ENCODE results near the gene GATA5.

The GATA5 gene

DNA sequence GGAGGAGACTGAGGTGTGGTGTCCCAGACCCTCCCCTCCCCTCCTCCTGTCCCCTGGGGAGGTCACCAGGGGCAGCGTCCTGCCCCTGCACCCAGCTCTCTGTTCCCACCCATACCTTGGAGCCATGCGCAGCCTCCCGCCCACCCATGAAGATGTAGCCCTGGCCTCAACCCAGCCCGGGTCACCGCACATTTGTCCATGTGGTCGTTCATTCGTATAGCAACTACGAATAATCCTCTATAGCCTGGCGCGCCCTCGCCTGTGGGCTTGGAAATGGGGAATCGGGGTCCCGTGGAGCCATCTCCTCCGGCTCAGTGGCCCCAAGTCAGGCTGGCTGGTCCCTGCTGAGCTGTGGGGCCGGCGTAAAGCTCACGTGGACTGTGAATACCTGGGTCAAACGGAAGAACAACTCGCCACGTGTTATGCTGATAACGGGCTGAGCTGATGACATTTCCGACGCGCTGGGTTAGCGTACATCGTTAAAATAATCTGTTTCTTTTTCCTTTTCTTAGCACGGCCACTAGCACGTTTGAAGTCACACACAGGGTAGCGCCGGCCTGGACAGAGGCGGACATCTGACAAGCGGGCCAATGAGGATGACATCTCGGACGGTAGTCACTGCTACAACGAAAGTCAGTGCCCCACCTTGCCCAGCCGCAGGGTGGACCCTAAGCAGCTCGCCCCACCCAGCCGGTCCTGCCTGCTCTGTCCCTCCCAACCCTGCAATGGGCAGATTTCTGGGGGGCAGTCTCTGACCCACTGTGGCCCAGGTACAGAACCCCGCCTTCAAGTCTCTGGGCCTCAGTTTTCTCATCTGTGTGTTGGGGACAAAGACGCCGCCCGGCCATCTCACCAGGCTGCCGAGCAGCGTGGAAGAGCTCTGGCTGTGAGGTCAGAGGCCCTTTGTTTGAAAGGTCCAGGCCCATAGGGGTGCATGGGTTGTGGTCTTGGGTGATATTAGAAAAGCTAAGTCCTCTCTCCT lies 28.6 kb downstream of the GATA5 start:
- H3K4me2 ChIP-seq (ENCODE audit: low read length, poor library complexity, severe bottlenecking): no peak overlapping the region

GRCh38 chr20:62446481-62446880 lies 29.3 kb downstream of the GATA5 start:
- H3K27me3 ChIP-seq (ENCODE audit: control insufficient read depth in 1 of 2, insufficient read depth in 1 of 2, low read length in 2 of 2): peaks cover 36 to 76% of the 10 kb centered on the region in 2 experiments

More for the DNA sequence above, 28.6 kb downstream of the GATA5 start:
- Histone ChIP-seq H2BK12ac (ENCODE audit: low read length in 2 of 2) (no peak overlapping the region), H3K27me3 (ENCODE audit: control insufficient read depth in 1 of 2, insufficient read depth in 1 of 2, low read length in 2 of 2) (peaks cover 32 to 73% of the 10 kb centered on the region in 2 experiments), H3K9ac (ENCODE audit: low read length) (no peak overlapping the region), H3K4ac (ENCODE audit: low read depth in 1 of 2, low read length in 2 of 2) (no peak overlapping the region), H3K36me3 (ENCODE audit: control insufficient read depth in 1 of 2, insufficient read depth in 2 of 2, low read depth in 1 of 2, low read length in 2 of 2) (no peaks in the 10 kb centered on the region), H3K9me3 (ENCODE audit: control insufficient read depth, low read length) (no peaks in the 10 kb centered on the region), H4K8ac (ENCODE audit: low read length) (no peak overlapping the region), H2BK120ac (ENCODE audit: low read depth, low read length) (no peak overlapping the region), H3K14ac (ENCODE audit: low read length in 2 of 2) (no peak overlapping the region), H3K4me3 (ENCODE audit: insufficient read depth in 1 of 2, low read depth in 1 of 2, low read length in 2 of 2) (no peak overlapping the region), H2AFZ (ENCODE audit: low read depth, low read length) (no peak overlapping the region), H2BK5ac (ENCODE audit: low read depth, low read length, poor library complexity, severe bottlenecking) (no peak overlapping the region), H2BK15ac (ENCODE audit: low read depth, poor library complexity, severe bottlenecking) (no peak overlapping the region), H4K91ac (ENCODE audit: low read length) (no peak overlapping the region), H3K18ac (ENCODE audit: low read depth in 1 of 2, low read length in 2 of 2) (no peak overlapping the region), H2AK5ac (ENCODE audit: low read length, severe bottlenecking) (no peak overlapping the region), H3K79me1 (replicated peaks; ENCODE audit: low read length, poor library complexity, severe bottlenecking) (no peaks in the 10 kb centered on the region), H3K27ac (ENCODE audit: low read length, poor library complexity, severe bottlenecking) (no peak overlapping the region), H3K23ac (ENCODE audit: low read length in 2 of 2) (no peak overlapping the region), H3K4me1 (ENCODE audit: control insufficient read depth, insufficient read depth, low read depth, low read length) (no peaks in the 10 kb centered on the region)
- WGBS: 88% methylated on average over 44 of the region's 44 CpGs
- no peak for DNase-seq

DNA sequence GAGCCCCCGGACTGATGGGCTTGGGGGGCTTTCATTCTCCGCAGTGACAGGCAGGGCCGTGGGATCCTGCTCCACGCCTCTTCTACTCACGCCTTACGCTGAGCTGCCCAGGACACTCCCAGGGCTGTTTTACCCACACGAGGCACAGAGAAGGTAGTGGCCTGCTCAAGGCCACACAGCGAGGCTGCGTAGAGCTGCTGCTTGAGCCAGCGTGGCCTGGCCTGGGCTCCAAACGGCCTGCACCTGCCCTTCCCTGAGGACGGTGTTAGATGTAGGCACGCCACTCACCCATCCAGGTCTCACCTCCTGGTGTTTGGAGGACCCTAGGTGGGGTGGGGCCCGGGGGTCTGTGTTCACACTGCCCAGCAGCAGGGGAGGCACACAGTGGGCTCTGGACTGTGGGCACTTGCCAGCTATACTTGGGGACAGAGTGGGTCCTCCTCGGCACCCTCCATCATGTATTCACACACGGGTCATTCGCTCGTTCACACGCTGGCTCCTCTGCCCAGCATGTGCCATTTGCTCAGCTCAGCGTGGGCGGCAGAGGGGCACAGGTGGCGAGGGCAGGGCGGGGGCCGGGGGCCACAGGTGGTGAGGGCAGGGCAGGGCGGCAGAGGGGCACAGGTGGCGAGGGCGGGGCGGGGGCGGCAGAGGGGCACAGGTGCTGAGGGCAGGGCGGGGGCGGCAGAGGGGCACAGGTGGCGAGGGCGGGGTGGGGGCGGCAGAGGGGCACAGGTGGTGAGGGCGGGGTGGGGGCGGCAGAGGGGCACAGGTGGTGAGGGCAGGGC lies 30.0 kb downstream of the GATA5 start:
- Histone ChIP-seq H4K8ac (ENCODE audit: low read length) (no peak overlapping the region), H3K4me2 (ENCODE audit: low read length, poor library complexity, severe bottlenecking) (no peak overlapping the region), H2AK5ac (ENCODE audit: low read length, severe bottlenecking) (no peak overlapping the region), H3K36me3 (ENCODE audit: control insufficient read depth in 1 of 2, insufficient read depth in 2 of 2, low read depth in 1 of 2, low read length in 2 of 2) (no peaks in the 10 kb centered on the region), H3K23ac (ENCODE audit: low read length in 2 of 2) (no peak overlapping the region), H3K4me1 (ENCODE audit: control insufficient read depth, insufficient read depth, low read depth, low read length) (no peaks in the 10 kb centered on the region), H2AFZ (ENCODE audit: low read depth, low read length) (no peak overlapping the region), H2BK5ac (ENCODE audit: low read depth, low read length, poor library complexity, severe bottlenecking) (no peak overlapping the region), H3K4ac (ENCODE audit: low read depth in 1 of 2, low read length in 2 of 2) (no peak overlapping the region), H4K91ac (ENCODE audit: low read length) (no peak overlapping the region), H3K27ac (ENCODE audit: low read length, poor library complexity, severe bottlenecking) (no peak overlapping the region), H3K18ac (ENCODE audit: low read depth in 1 of 2, low read length in 2 of 2) (no peak overlapping the region), H3K27me3 (ENCODE audit: control insufficient read depth in 1 of 2, insufficient read depth in 1 of 2, low read length in 2 of 2) (peaks cover 38 to 83% of the 10 kb centered on the region in 2 experiments), H3K79me1 (replicated peaks; ENCODE audit: low read length, poor library complexity, severe bottlenecking) (no peaks in the 10 kb centered on the region), H3K9ac (ENCODE audit: low read length) (no peak overlapping the region), H3K14ac (ENCODE audit: low read length in 2 of 2) (no peak overlapping the region), H2BK12ac (ENCODE audit: low read length in 2 of 2) (no peak overlapping the region), H3K4me3 (ENCODE audit: insufficient read depth in 1 of 2, low read depth in 1 of 2, low read length in 2 of 2) (no peak overlapping the region), H3K9me3 (ENCODE audit: control insufficient read depth, low read length) (no peaks in the 10 kb centered on the region), H2BK15ac (ENCODE audit: low read depth, poor library complexity, severe bottlenecking) (no peak overlapping the region), H2BK120ac (ENCODE audit: low read depth, low read length) (no peak overlapping the region)
- WGBS: 83% methylated on average over 22 of the region's 36 CpGs
- DNase-seq: no peak

More at GRCh38 chr20:62446481-62446880, 29.3 kb downstream of the GATA5 start:
- Histone ChIP-seq H3K36me3 (ENCODE audit: control insufficient read depth in 1 of 2, insufficient read depth in 2 of 2, low read depth in 1 of 2, low read length in 2 of 2) (no peaks in the 10 kb centered on the region), H2AK5ac (ENCODE audit: low read length, severe bottlenecking) (no peak overlapping the region), H3K9ac (ENCODE audit: low read length) (no peak overlapping the region), H3K23ac (ENCODE audit: low read length in 2 of 2) (no peak overlapping the region), H3K4me2 (ENCODE audit: low read length, poor library complexity, severe bottlenecking) (no peak overlapping the region), H2AFZ (ENCODE audit: low read depth, low read length) (no peak overlapping the region), H3K4me3 (ENCODE audit: insufficient read depth in 1 of 2, low read depth in 1 of 2, low read length in 2 of 2) (no peak overlapping the region), H2BK12ac (ENCODE audit: low read length in 2 of 2) (no peak overlapping the region), H2BK120ac (ENCODE audit: low read depth, low read length) (no peak overlapping the region), H4K8ac (ENCODE audit: low read length) (no peak overlapping the region), H3K27ac (ENCODE audit: low read length, poor library complexity, severe bottlenecking) (no peak overlapping the region), H3K18ac (ENCODE audit: low read depth in 1 of 2, low read length in 2 of 2) (no peak overlapping the region), H3K9me3 (ENCODE audit: control insufficient read depth, low read length) (no peaks in the 10 kb centered on the region), H4K91ac (ENCODE audit: low read length) (no peak overlapping the region), H2BK15ac (ENCODE audit: low read depth, poor library complexity, severe bottlenecking) (no peak overlapping the region), H2BK5ac (ENCODE audit: low read depth, low read length, poor library complexity, severe bottlenecking) (no peak overlapping the region), H3K4me1 (ENCODE audit: control insufficient read depth, insufficient read depth, low read depth, low read length) (no peaks in the 10 kb centered on the region), H3K79me1 (replicated peaks; ENCODE audit: low read length, poor library complexity, severe bottlenecking) (no peaks in the 10 kb centered on the region), H3K14ac (ENCODE audit: low read length in 2 of 2) (no peak overlapping the region), H3K4ac (ENCODE audit: low read depth in 1 of 2, low read length in 2 of 2) (no peak overlapping the region)
- no peak for DNase-seq
- 81% methylated on average over 12 of the region's 12 CpGs for WGBS

DNA sequence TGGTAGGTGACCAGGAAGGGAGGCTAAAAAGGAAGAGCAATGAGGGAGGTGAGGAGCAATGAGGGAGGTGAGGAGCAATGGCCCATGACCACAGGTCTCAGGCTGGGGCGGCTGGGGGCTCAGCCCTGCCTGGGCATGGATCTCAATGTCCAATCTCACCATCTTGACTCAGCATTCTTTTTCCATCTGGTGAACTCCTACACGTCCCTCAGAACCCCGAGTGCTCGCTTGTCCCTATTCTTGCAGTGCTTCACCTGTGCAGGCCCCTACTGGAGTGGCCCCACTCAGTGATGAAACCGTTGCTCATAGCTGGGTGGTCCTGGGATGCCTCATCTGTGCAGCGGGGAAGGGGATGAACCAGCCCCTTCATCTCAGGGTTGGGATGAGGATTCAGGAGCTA lies 31.5 kb downstream of the GATA5 start:
- WGBS: 88% methylated on average over 6 of the region's 6 CpGs
- no peak overlapping the region for H3K27ac ChIP-seq (ENCODE audit: low read length, poor library complexity, severe bottlenecking)

More for the DNA sequence above, 31.5 kb downstream of the GATA5 start:
- Histone ChIP-seq H4K91ac (ENCODE audit: low read length) (no peak overlapping the region), H3K4me1 (ENCODE audit: control insufficient read depth, insufficient read depth, low read depth, low read length) (no peaks in the 10 kb centered on the region), H3K36me3 (ENCODE audit: control insufficient read depth in 1 of 2, insufficient read depth in 2 of 2, low read depth in 1 of 2, low read length in 2 of 2) (no peaks in the 10 kb centered on the region), H2AK5ac (ENCODE audit: low read length, severe bottlenecking) (no peak overlapping the region), H3K4me2 (ENCODE audit: low read length, poor library complexity, severe bottlenecking) (no peak overlapping the region), H3K4ac (ENCODE audit: low read depth in 1 of 2, low read length in 2 of 2) (no peak overlapping the region), H2AFZ (ENCODE audit: low read depth, low read length) (no peak overlapping the region), H3K18ac (ENCODE audit: low read depth in 1 of 2, low read length in 2 of 2) (no peak overlapping the region), H2BK120ac (ENCODE audit: low read depth, low read length) (no peak overlapping the region), H3K23ac (ENCODE audit: low read length in 2 of 2) (no peak overlapping the region), H3K9me3 (ENCODE audit: control insufficient read depth, low read length) (no peaks in the 10 kb centered on the region), H3K9ac (ENCODE audit: low read length) (no peak overlapping the region), H3K4me3 (ENCODE audit: insufficient read depth in 1 of 2, low read depth in 1 of 2, low read length in 2 of 2) (no peak overlapping the region), H2BK5ac (ENCODE audit: low read depth, low read length, poor library complexity, severe bottlenecking) (no peak overlapping the region), H3K27me3 (ENCODE audit: control insufficient read depth in 1 of 2, insufficient read depth in 1 of 2, low read length in 2 of 2) (peaks cover 47 to 88% of the 10 kb centered on the region in 2 experiments), H4K8ac (ENCODE audit: low read length) (no peak overlapping the region), H3K79me1 (replicated peaks; ENCODE audit: low read length, poor library complexity, severe bottlenecking) (no peaks in the 10 kb centered on the region), H3K14ac (ENCODE audit: low read length in 2 of 2) (no peak overlapping the region), H2BK12ac (ENCODE audit: low read length in 2 of 2) (no peak overlapping the region), H2BK15ac (ENCODE audit: low read depth, poor library complexity, severe bottlenecking) (no peak overlapping the region)
- no peak for DNase-seq
